Activated CD8-positive, alpha-beta memory T cell treated with anti-CD3 and anti-CD28 coated beads, Interleukin-2, amount 50 U/mL, for 1 hour (primary cell): Measurements from ENCODE around the gene CPAMD8.
"Not testable (repeated sequence)": the region's sequence is repeated elsewhere in the genome, so short reads cannot be mapped to it uniquely, and the experiment has no call there.

ENCODE experiments used
- DNase-seq: peaks from one replicate; pipeline ENCODE4 v3.0.0-alpha.2; 2020; ENCODE audit errors: extremely low read depth

CPAMD8 gene

DNA sequence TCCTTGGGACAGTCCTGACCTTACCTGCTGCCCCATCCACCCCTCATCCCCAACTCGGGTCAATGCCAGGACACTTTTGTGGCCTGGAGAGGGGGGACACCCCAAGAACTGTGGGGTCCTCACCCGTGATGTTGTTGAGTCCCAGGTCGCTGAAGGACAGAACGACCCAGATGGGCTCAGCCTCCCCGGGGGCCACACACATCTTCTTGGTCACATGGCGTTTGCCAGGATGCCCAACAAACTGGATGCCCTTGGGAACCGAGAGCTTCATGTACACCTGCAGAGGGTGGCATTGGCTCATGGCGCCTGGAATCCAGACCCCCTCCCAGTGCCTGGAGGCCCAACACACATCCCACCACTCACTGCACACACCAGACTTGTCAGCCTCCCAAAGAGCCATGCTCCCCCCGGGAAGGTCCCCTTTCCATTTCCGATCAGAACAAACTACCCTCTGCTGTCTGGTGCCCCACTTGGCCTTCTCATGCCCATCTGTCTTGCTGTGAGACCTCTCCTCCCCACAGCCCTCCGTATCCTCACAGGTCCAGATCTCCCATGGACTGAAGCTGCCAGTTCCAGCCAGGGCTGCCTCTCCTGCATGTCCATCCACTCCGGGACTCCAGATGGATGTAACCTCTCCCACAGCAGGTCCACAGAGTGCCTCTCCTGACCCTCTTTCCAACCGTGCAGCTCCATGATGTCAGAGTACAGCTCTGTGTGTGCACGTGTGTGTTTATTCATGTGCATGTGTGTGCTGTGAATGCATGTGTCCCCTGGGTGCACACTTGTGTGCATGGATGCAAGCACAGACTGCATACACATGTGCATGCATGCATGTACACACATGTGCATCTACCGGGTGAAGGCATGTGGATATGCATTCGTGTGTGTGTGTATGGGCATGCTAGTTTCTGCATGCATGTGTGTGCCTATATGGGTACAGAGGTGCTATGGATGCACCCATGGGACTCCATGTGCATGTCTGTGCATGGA, 79.4 kb downstream of the CPAMD8 start:
- no peak for DNase-seq

GRCh38 chr19:16945762-16946465, 80.7 kb downstream of the CPAMD8 start:
- DNase-seq = no peak

GRCh38 chr19:16945364-16945714, 81.3 kb downstream of the CPAMD8 start:
- DNase-seq = no peak

GRCh38 chr19:16944626-16945363, 81.8 kb downstream of the CPAMD8 start:
- no peak for DNase-seq

DNA sequence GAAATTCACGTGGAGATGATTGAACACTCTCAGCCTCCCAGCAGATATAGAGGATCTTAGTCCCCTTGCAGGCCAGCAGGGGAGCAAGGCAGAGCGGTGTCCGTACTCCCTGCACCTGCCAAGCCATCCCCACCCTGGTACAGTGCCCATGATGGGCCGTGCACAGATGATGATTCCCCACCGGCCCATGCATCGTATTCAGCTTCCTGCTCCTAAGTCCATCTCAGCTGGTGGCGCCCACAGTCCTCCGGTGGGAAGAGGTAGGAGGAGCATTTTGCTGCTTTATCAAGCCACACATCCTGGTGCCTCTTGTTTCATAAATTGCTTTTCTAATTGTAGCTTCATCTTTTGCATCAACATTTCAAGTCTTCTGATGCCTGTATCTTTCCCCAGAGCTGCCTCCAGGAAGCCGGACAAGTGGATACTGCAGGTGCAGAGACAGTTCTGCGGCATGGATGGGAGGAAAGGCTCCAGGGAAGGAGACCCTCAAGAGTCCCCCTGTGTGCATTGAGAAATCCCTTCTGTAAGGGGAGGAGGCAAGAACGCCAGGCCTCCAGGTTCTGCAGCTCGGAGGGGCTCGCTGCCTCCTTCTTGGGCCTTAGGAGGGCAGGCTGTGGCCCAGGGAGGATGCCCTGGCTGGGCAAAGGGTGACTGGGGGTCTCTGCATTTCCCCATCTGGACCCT, 82.5 kb downstream of the CPAMD8 start:
- no peak for DNase-seq

- DNase-seq = not testable (repeated sequence)
These were observed 83.5 kb downstream of the CPAMD8 start for GRCh38 chr19:16943090-16943489.

DNA sequence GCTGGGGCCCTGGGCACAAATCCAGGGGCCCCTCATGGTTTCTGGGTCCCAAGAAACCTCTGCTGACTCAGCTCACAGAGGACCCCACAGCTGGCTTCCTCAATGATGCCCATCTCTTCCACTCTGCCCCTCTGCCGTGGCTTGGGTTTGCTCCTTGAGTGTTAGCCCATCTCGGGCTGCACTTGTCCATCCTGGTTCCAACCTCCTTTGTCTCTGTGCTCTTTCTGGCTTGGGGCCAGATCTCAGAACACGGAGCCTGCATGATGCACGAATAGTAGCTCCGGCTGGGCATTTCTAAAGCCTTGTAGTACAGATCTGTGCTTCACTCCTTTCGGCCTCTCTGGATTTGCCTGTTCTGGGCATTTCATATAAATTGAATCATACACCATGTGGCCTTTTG, 84.0 kb downstream of the CPAMD8 start:
- no peak for DNase-seq

DNA sequence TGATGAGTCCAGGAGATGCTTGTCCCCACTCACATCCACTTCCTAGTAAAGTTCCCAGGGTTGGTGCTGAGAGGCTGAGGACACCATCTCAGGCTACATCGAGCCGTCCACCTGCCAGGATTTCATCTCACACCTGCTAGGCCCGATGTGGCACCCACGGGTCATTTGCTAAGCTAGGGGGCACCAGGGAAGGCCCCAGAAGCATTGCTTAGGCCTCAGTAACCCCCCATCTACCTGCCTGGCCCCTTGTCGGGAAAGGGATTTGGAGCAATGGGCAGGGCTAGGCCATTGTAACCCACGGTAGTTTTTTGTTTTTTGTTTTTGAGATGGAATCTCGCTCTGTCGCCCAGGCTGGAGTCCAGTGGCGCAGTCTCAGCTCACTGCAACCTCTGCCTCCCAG, 86.0 kb downstream of the CPAMD8 start:
- no peak for DNase-seq

- DNase-seq = not testable (repeated sequence)
These were observed 86.5 kb downstream of the CPAMD8 start for GRCh38 chr19:16940063-16940462.

DNA sequence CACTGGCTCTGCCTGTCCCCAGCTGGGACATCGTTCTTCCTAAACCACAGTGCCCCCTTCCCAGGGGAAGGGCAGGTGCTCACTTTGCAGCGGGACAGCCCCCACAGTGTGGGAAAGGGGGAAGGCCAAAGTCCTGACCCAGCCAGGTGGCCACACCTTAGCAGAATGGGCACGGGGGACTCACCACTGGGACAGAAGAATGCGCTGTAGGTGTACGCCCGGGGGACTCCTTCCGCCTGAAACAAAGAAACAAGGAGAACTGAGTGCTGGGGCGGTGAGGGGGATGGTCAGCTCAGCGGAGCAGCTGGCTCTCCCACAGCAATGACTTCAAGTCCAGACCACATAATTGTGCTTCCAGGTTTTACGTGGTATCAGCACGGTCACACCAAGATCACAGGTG, 88.4 kb downstream of the CPAMD8 start:
- DNase-seq = no peak

DNA sequence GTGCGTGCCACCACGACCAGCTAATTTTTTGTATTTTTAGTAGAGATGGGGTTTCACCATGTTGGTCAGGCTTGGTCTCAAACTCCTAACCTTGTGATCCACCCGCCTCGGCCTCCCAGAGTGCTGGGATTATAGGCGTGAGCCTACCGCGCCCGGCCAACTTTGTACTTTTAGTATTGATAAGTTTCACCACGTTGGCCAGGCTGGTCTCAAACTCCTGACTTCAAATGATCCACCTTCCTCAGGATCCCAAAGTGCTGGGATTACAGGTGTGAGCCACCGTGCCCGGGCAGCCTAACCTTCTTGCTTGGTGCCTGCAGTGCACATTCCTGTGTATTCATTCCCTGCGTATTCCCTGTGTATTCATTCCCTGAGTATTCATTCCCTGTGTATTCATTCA, 88.8 kb downstream of the CPAMD8 start:
- DNase-seq = not testable (repeated sequence)

DNA sequence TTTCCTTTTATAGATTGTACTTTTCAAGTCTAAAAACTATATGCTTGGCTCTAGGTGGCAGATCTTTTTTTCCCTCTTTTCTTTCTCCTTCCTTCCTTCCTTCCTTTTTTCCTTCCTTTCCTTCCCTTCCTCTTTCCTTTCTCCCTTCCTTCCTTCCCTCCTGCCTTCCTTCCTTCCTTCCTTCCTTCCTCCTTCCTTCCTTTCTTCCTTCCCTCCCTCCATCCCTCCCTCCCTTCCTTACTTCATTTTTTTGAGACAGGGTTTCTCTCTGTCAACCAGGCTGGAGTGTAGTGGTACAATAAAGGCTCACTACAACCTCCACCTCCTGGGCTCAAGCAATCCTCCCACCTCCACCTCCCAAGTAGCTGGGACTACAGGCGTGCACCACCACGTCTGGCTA, 89.7 kb downstream of the CPAMD8 start:
- DNase-seq = no peak

GRCh38 chr19:16934489-16934888, 92.1 kb downstream of the CPAMD8 start:
- no peak for DNase-seq

DNA sequence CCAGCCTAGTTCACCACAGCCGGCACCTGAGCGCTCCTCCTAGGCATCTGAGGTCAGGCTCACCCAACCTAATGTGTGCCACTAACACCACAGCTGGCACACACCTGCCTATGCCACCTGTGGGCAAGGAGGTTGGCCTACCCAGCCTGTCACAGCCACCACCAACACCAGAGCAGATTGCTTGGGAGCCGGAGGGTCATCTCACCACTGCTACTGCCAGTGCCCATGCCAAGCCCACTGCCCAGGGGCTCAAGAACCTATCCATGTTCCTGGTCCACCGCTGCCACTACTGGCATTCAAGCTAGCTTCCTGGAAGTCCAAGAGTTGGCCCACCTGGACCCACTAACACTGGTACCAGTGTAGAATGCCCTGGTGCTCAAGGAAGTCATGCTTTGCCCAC, 95.3 kb downstream of the CPAMD8 start:
- DNase-seq = no peak

GRCh38 chr19:16930753-16931152, 95.9 kb downstream of the CPAMD8 start:
- no peak for DNase-seq

DNA sequence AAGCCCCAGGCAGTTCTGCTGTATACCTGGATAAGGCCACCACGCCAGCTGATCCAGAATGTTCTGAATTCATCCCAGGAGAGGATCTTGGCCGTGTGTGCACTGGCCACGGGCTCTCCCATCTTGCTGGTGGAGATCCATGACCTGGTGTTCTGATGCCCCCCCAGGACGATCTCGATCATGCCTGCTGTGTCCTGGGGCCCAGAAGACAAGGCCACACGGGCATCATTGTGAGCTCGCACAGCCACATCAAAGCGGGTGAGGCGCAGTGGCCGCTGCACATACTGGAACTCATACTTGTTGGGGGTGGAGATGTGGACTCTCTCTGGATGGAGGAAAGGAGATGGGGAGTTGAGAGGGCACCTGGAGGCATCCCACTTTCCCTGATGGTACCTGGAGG, 97.7 kb downstream of the CPAMD8 start:
- DNase-seq = no peak

DNA sequence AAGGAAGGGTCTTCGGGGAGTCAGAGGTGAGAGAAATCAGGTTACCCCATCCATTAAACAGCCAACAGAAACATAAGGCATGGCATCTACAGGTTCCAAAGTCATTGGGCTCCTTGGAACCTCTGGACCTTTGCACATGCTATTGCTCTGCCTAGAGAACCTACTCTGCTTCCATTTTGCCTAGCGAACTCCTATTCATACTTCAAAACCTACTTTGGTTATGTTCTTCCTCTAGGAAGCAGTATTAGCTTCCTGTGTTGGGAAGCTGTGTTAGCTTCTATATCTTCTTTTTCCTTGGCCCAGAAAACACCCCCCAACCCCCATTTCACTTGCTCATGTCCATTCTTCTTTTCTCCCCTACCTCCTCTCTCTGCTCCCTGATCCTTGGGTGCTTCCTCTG, 98.3 kb downstream of the CPAMD8 start:
- no peak for DNase-seq

DNA sequence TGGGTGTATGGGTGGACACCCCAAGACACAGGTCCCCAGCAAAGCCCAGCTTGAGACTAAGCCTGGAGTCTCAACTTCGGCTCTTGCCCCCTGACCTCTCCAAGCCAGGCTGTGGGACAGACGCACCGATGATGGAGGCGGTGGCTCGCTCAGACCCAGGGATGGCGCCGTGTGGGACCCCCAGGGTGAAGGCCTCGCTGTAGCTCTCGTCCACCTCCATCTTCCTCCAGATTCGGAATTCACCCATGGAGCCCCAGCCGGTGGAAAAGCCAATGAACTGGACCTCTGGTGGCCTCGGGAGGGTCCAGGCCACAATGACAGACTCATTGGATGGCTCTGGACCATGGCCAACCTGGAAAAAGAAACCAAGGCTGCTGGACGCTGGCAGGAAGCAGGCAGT, 98.7 kb downstream of the CPAMD8 start:
- DNase-seq = no peak

DNA sequence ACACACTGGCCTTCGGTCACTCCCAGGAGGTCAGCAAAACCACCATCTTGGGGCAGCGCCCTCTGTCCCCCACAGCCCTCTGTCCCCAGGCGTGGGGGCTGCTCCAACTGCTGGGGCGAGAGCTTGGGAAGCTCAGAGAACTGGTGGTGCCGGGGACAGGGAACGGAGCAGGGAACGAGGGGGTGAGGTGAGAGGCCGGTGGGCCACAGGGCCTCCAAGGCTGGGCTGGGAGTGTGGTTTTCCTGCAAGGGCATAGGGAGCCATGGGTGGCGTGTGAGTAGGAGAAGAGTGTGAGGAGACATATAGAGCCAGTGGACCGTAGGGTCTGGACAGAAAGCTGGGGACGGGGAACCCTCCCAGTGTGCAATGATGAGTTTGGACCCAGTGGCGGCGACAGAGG, 103.7 kb downstream of the CPAMD8 start:
- no peak for DNase-seq

- DNase-seq = no peak
These were observed 104.0 kb downstream of the CPAMD8 start for GRCh38 chr19:16922592-16922934.

GRCh38 chr19:16921766-16922591, 104.6 kb downstream of the CPAMD8 start:
- DNase-seq = no peak
